ENCODE data around the gene RIPK4. TPM values are rescaled to one million over a fixed set of nuclear protein-coding genes. Genes with fewer than 3 reads are reported as not detected.

Gene RIPK4
- total RNA-seq, 1 donor from 2014 or later, result 6.4 TPM

DNA sequence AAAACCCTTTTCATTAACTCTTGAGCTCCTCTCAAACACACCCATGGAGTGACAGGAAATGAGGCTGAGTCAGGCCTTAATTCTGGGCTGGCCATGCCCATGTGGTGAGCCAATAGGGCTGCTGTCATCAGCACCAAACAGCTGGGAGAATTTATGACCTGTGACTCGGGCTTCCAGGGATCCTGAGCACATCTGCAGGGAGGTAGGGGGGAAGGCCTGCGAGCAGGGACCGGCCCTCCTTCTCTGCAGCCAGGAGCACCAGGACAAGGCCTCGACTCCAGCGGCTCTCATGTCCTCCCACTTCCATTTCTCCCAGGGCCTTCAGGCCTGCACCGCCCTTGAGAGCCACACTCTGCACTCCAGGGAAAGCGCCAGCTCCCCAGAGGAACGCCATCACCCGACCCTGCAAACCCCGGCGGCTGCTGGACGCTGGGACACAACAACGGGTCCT, 14.6 kb downstream of the RIPK4 start:
- intact Hi-C loops (cut with DNase I), result no loop called here
- Histone ChIP-seq H3K4me3 (no peak overlapping the region), H3K9me3 (no peaks in the 10 kb centered on the region), H3K27me3 (no peaks in the 10 kb centered on the region), H3K27ac (no peak overlapping the region), H3K4me1 (no peaks in the 10 kb centered on the region), H3K36me3 (peaks cover 0 to 2% of the 10 kb centered on the region in 2 donors)
- TF ChIP-seq, protein P1, sequence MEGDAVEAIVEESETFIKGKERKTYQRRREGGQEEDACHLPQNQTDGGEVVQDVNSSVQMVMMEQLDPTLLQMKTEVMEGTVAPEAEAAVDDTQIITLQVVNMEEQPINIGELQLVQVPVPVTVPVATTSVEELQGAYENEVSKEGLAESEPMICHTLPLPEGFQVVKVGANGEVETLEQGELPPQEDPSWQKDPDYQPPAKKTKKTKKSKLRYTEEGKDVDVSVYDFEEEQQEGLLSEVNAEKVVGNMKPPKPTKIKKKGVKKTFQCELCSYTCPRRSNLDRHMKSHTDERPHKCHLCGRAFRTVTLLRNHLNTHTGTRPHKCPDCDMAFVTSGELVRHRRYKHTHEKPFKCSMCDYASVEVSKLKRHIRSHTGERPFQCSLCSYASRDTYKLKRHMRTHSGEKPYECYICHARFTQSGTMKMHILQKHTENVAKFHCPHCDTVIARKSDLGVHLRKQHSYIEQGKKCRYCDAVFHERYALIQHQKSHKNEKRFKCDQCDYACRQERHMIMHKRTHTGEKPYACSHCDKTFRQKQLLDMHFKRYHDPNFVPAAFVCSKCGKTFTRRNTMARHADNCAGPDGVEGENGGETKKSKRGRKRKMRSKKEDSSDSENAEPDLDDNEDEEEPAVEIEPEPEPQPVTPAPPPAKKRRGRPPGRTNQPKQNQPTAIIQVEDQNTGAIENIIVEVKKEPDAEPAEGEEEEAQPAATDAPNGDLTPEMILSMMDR (IDR thresholded peaks at IDR 0.05), result no peak
- no peak for DNase-seq (ENCODE audit: low spot score in 2 of 2)

DNA sequence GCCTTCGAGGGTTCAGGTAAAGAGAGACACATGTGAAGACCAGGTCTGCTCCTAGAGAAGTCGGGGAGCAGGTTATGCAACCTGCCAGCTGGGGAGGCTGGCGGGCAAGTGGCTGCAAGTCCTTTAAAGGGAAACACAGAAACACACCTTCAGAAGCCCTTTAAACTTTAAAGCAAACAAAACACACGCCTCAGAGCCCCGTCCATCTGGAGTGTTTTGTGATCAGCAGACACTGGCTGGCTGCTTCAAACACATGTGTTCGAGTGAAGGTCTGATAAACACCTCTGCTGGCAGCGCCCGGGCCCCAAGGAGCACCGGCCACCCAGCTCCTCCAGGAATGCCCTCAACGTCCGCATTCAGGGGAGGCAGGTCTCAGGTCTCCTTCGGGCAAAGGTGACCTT, 15.2 kb downstream of the RIPK4 start:
- peaks cover 0 to 2% of the 10 kb centered on the region in 2 donors for H3K36me3 ChIP-seq
- H3K4me1 ChIP-seq, result no peaks in the 10 kb centered on the region
- no peaks in the 10 kb centered on the region for H3K27me3 ChIP-seq
- peak overlapping the region in 1 of 2 donors; percentile 2 for H3K27ac ChIP-seq
- no peak overlapping the region for H3K4me3 ChIP-seq
- TF ChIP-seq, protein P1 (IDR thresholded peaks at IDR 0.05), result no peak
- intact Hi-C loops (cut with DNase I), result no loop called here
- H3K9me3 ChIP-seq, result no peaks in the 10 kb centered on the region
- DNase-seq (ENCODE audit: low spot score in 2 of 2), result no peak

DNA sequence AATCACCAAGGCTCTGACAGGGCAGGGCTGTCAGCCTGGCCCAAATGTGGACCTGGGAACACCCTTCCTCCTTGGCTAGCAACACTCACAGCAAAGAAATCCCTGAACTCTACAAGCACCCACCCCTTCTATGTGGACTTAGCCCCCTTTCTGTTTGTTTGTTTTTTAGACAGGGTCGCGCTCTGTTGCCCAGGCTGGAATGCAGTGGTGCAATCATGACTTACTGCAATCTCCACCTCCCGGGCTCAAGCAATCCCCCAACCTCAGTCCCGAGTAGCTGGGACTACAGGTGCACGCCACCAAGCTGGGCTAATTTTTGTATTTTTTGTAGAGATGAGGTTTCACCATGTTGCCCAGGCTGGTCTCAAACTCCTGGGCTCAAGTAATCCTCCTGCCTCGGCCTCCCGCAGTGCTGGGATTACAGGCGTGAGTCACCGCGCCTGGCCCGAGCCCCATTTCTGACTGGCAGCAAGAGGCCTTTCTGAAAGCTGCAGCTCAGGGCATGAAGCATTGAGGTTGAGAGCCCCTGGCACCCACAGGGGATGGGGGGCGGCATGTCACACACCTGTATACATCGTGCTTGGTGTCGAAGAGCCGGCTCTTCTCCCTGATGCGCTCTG, 16.2 kb downstream of the RIPK4 start:
- H3K4me3 ChIP-seq, result no peak overlapping the region
- TF ChIP-seq, protein P1 (IDR thresholded peaks at IDR 0.05), result no peak
- H3K9me3 ChIP-seq, result no peaks in the 10 kb centered on the region
- intact Hi-C loops (cut with DNase I), result no loop called here
- H3K27me3 ChIP-seq, result no peaks in the 10 kb centered on the region
- DNase-seq (ENCODE audit: low spot score in 2 of 2), result no peak
- no peaks in the 10 kb centered on the region for H3K4me1 ChIP-seq
- peaks cover 0 to 3% of the 10 kb centered on the region in 2 donors for H3K36me3 ChIP-seq
- H3K27ac ChIP-seq, result no peak overlapping the region

DNA sequence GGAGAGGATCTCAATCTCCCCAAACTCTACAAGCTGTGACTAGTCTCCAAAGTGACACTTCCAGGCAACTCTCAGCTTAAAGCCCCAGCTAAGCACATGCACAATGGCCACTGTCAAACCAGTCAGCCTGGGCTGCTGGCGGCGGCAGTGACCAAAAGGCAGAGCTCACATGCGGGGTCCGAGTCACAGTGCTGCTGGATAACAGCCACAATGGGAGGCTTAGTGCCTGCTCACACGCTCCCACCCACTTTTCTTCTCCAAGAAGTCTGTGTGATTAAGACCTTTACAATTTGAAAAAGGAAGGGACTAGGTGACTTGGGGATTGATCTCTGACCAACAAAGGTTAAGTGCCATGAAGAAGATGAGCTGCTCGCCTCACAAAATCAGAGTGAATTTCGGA, 16.8 kb downstream of the RIPK4 start:
- intact Hi-C loops (cut with DNase I), result no loop called here
- no peak for DNase-seq (ENCODE audit: low spot score in 2 of 2)
- Histone ChIP-seq H3K9me3 (no peaks in the 10 kb centered on the region), H3K36me3 (peaks cover 0 to 5% of the 10 kb centered on the region in 2 donors), H3K4me3 (no peak overlapping the region), H3K27me3 (no peaks in the 10 kb centered on the region), H3K27ac (no peak overlapping the region), H3K4me1 (no peaks in the 10 kb centered on the region)
- TF ChIP-seq, protein P1 (IDR thresholded peaks at IDR 0.05), result no peak

DNA sequence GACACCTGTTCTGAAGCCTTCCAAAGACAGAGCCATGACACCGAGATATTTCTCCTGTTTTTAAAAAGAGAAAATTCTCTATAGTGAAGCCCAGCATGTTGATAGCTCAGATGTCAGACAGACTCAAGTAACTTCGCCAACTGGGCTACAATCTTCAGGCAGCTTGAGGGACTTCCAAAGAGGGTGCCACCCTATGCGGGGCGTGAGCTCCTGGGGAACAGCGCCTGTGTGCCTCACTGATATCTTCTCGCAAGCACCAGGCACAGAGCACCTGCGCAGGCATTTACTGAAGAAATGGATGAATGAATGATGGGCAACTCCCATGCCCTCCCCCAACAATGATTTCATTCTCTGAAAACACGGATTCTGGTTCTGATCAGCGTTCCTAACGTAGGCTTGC, 17.6 kb downstream of the RIPK4 start:
- TF ChIP-seq, protein P1 (IDR thresholded peaks at IDR 0.05), result no peak
- intact Hi-C loops (cut with DNase I), result no loop called here
- no peak for DNase-seq (ENCODE audit: low spot score in 2 of 2)

More for the DNA sequence above, 17.6 kb downstream of the RIPK4 start:
- H3K36me3 ChIP-seq, result peaks cover 0 to 5% of the 10 kb centered on the region in 2 donors
- no peaks in the 10 kb centered on the region for H3K4me1 ChIP-seq
- no peak overlapping the region for H3K27ac ChIP-seq
- no peaks in the 10 kb centered on the region for H3K9me3 ChIP-seq
- no peak overlapping the region for H3K4me3 ChIP-seq
- no peaks in the 10 kb centered on the region for H3K27me3 ChIP-seq

All from ascending aorta (tissue), 2 donors.